A673 (cell line): ENCODE measurements around the gene RPAP3. TPM values are rescaled to one million over a fixed set of nuclear protein-coding genes. Genes with fewer than 3 reads are reported as not detected.

Experiments used
- BruUV-seq: library from RNA; stranded (reverse); fragments of 400-500 nt; replicated peaks from 2 replicates; lab custom pipeline; 2021; lab: Mats Ljungman, UMichigan
- CTCF ChIA-PET: fragments of 300-600 bp; sonication (Branson Sonifier 250); formaldehyde crosslinking; loops from one replicate; lab custom pipeline; 2022; ENCODE audit warnings: antibody characterized with exemption; lab: Charles Lee
- POLR2A ChIA-PET: fragments of 300-600 bp; sonication (Branson Sonifier 250); formaldehyde crosslinking; loops from one replicate; lab custom pipeline; 2022; ENCODE audit warnings: antibody characterized with exemption; ENCODE audit not compliant: low non-redundant PET; lab: Charles Lee
- DNase-seq: peaks from one replicate; pipeline ENCODE4 v3.0.0-alpha.2; 2015; ENCODE audit warnings: low spot score
- H3K27ac ChIP-seq: fragments of 200-600 bp; sonication (generic); 2 replicates; pipeline ENCODE4 v1.5.1; 2016; ENCODE audit warnings: mixed run types, low read depth, mild to moderate bottlenecking, mixed read lengths, antibody characterized with exemption, low read length; ENCODE audit not compliant: poor library complexity, severe bottlenecking
- H3K27me3 ChIP-seq: fragments of 200-600 bp; sonication (generic); replicated peaks from 2 replicates; pipeline ENCODE4 v1.6.1; 2017; ENCODE audit warnings: mixed run types, low read depth, mild to moderate bottlenecking, mixed read lengths, antibody characterized with exemption, low read length; ENCODE audit not compliant: insufficient read depth, poor library complexity
- H3K36me3 ChIP-seq: fragments of 200-600 bp; sonication (generic); 2 replicates; pipeline ENCODE4 v1.6.1; 2016; ENCODE audit warnings: mixed run types, mild to moderate bottlenecking, mixed read lengths, antibody characterized with exemption, low read length; ENCODE audit not compliant: insufficient read depth, poor library complexity, severe bottlenecking
- H3K4me1 ChIP-seq: fragments of 200-600 bp; sonication (generic); 2 replicates; pipeline ENCODE4 v1.6.1; 2017; ENCODE audit warnings: mixed run types, mild to moderate bottlenecking, mixed read lengths, antibody characterized with exemption, low read length; ENCODE audit not compliant: insufficient read depth, poor library complexity, severe bottlenecking
- H3K4me3 ChIP-seq: fragments of 200-600 bp; sonication (generic); 2 replicates; pipeline ENCODE4 v1.5.1; 2016; ENCODE audit warnings: low read depth, mixed run types, mild to moderate bottlenecking, mixed read lengths, low read length; ENCODE audit not compliant: poor library complexity, severe bottlenecking
- H3K9me3 ChIP-seq: fragments of 200-600 bp; sonication (generic); 2 replicates; pipeline ENCODE4 v1.6.1; 2016; ENCODE audit warnings: mixed run types, low read depth, mild to moderate bottlenecking, mixed read lengths, antibody characterized with exemption, low read length; ENCODE audit not compliant: poor library complexity, severe bottlenecking
- EZH2 ChIP-seq: fragments of 200-600 bp; sonication (generic); IDR thresholded peaks from 2 replicates; pipeline ENCODE4 v1.6.1; 2017; ENCODE audit warnings: borderline replicate concordance, low read depth, mild to moderate bottlenecking, mixed read lengths, antibody characterized with exemption, low read length; ENCODE audit not compliant: poor library complexity, severe bottlenecking
- intact Hi-C: fragments of 100-400 bp; cut with micrococcal nuclease; formaldehyde crosslinking; loops from one replicate; pipeline ENCODE4 v1.10.0; 2022; ENCODE audit not compliant: unreplicated experiment
- total RNA-seq: library from RNA; stranded (reverse); gene quantifications from 2 replicates; pipeline ENCODE4 v1.2.3, GENCODE V29; 2021
- TF ChIP-seq, protein P1 (sequence below): fragments of 300-800, 200-600 bp; sonication (generic); conservative IDR thresholded peaks from 2 replicates; pipeline ENCODE4 v1.5.1; 2017; ENCODE audit warnings: low read depth, mild to moderate bottlenecking, antibody characterized with exemption, low read length, moderate library complexity, mixed read lengths

RPAP3 gene
- total RNA-seq, 1 experiment from 2014 or later, result 81.1 TPM

- CTCF ChIA-PET, result interaction anchor here (2.0 kb wide), 1 partner anchor 13 kb away, joined by 8 read pairs; no protein-coding TSS in a partner anchor
- BruUV-seq, result no TSS peak
- Histone ChIP-seq H3K36me3 (no peaks in the 10 kb centered on the region), H3K9me3 (no peaks in the 10 kb centered on the region), H3K27me3 (no peaks in the 10 kb centered on the region), H3K4me3 (no peak overlapping the region), H3K4me1 (peaks cover 24% of the 10 kb centered on the region), H3K27ac (no peak overlapping the region)
- POLR2A ChIA-PET, result no interaction called here
- intact Hi-C loops, result no loop called here
- TF ChIP-seq EZH2, result no peak
- TF ChIP-seq, protein P1, sequence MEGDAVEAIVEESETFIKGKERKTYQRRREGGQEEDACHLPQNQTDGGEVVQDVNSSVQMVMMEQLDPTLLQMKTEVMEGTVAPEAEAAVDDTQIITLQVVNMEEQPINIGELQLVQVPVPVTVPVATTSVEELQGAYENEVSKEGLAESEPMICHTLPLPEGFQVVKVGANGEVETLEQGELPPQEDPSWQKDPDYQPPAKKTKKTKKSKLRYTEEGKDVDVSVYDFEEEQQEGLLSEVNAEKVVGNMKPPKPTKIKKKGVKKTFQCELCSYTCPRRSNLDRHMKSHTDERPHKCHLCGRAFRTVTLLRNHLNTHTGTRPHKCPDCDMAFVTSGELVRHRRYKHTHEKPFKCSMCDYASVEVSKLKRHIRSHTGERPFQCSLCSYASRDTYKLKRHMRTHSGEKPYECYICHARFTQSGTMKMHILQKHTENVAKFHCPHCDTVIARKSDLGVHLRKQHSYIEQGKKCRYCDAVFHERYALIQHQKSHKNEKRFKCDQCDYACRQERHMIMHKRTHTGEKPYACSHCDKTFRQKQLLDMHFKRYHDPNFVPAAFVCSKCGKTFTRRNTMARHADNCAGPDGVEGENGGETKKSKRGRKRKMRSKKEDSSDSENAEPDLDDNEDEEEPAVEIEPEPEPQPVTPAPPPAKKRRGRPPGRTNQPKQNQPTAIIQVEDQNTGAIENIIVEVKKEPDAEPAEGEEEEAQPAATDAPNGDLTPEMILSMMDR, result no peak
- no peak for DNase-seq
Observed at GRCh38 chr12:47754126-47754525, 48.3 kb upstream of the RPAP3 start.

- Histone ChIP-seq H3K4me3 (no peak overlapping the region), H3K27me3 (no peaks in the 10 kb centered on the region), H3K9me3 (no peaks in the 10 kb centered on the region), H3K4me1 (peaks cover 18% of the 10 kb centered on the region), H3K36me3 (no peaks in the 10 kb centered on the region), H3K27ac (peak overlapping the region; percentile 3)
- ChIA-PET POLR2A (no interaction called here), CTCF (interaction anchor here (2.0 kb wide), 1 partner anchor 12 kb away, joined by 8 read pairs; no protein-coding TSS in a partner anchor)
- no peak for TF ChIP-seq EZH2
- TF ChIP-seq, protein P1, result no peak
- intact Hi-C loops, result no loop called here
- no peak for DNase-seq
- BruUV-seq, result no TSS peak
Observed at GRCh38 chr12:47753021-47754001, 47.5 kb upstream of the RPAP3 start.

- H3K27me3 ChIP-seq, result no peaks in the 10 kb centered on the region
- POLR2A ChIA-PET, result no interaction called here
- CTCF ChIA-PET, result no interaction called here
- peaks cover 13% of the 10 kb centered on the region for H3K4me1 ChIP-seq
- H3K36me3 ChIP-seq, result no peaks in the 10 kb centered on the region
- H3K27ac ChIP-seq, result no peak overlapping the region
- TF ChIP-seq, protein P1, result no peak
- no peak for TF ChIP-seq EZH2
- no TSS peak for BruUV-seq
- intact Hi-C loops, result no loop called here
- H3K9me3 ChIP-seq, result no peaks in the 10 kb centered on the region
- no peak for DNase-seq
- no peak overlapping the region for H3K4me3 ChIP-seq
Observed at GRCh38 chr12:47752552-47752951, 46.7 kb upstream of the RPAP3 start.
